HG03159 (cell line): ENCODE measurements around the gene UBE3C.
"Not testable (repeated sequence)": the region's sequence is repeated elsewhere in the genome, so short reads cannot be mapped to it uniquely, and the experiment has no call there.

Source experiments
- ATAC-seq: cut with Tn5 transposase; IDR thresholded peaks from one replicate; pipeline ENCODE4 v1.9.1; 2021; ENCODE audit warnings: mild to moderate bottlenecking, moderate library complexity; ENCODE audit not compliant: unreplicated experiment

Gene UBE3C

GRCh38 chr7:157129907-157130460, 8.7 kb upstream of the UBE3C start:
- ATAC-seq = no peak

GRCh38 chr7:157130849-157131248, 7.9 kb upstream of the UBE3C start:
- not testable (repeated sequence) for ATAC-seq

- no peak for ATAC-seq
These were observed 5.9 kb upstream of the UBE3C start for GRCh38 chr7:157132796-157133195.

- no peak for ATAC-seq
These were observed 5.4 kb upstream of the UBE3C start for GRCh38 chr7:157133304-157133703.

- no peak for ATAC-seq
These were observed 2.4 kb upstream of the UBE3C start for GRCh38 chr7:157136372-157136771.

GRCh38 chr7:157138101-157138423, 664 bp upstream of the UBE3C start:
- no peak for ATAC-seq

GRCh38 chr7:157139111-157139809, 534 bp downstream of the UBE3C start:
- ATAC-seq = peak; percentile 55

- ATAC-seq = no peak
These were observed 1.2 kb downstream of the UBE3C start for GRCh38 chr7:157139810-157140510.

- no peak for ATAC-seq
These were observed 1.8 kb downstream of the UBE3C start for GRCh38 chr7:157140511-157140905.

GRCh38 chr7:157141525-157142060, 2.9 kb downstream of the UBE3C start:
- ATAC-seq = no peak

- ATAC-seq = no peak
These were observed 5.1 kb downstream of the UBE3C start for GRCh38 chr7:157143788-157144187.

GRCh38 chr7:157149317-157149716, 10.6 kb downstream of the UBE3C start:
- ATAC-seq = no peak

- no peak for ATAC-seq
These were observed 12.2 kb downstream of the UBE3C start for GRCh38 chr7:157150882-157151281.

- ATAC-seq = no peak
These were observed 13.1 kb downstream of the UBE3C start for GRCh38 chr7:157151626-157152339.

- ATAC-seq = no peak
These were observed 13.7 kb downstream of the UBE3C start for GRCh38 chr7:157152391-157152937.

- ATAC-seq = no peak
These were observed 14.5 kb downstream of the UBE3C start for GRCh38 chr7:157153260-157153659.

- no peak for ATAC-seq
These were observed 17.2 kb downstream of the UBE3C start for GRCh38 chr7:157155959-157156358.

GRCh38 chr7:157158400-157158799, 19.7 kb downstream of the UBE3C start:
- no peak for ATAC-seq

GRCh38 chr7:157159537-157159936, 20.8 kb downstream of the UBE3C start:
- ATAC-seq = not testable (repeated sequence)

GRCh38 chr7:157160433-157160832, 21.7 kb downstream of the UBE3C start:
- ATAC-seq = no peak

GRCh38 chr7:157165987-157166386, 27.3 kb downstream of the UBE3C start:
- ATAC-seq = no peak
